PC-9 (cell line): ENCODE results near the gene ATP2B2. TPM values are rescaled to one million over a fixed set of nuclear protein-coding genes. Genes with fewer than 3 reads are reported as not detected.

Experiments
- BruUV-seq: library from RNA; stranded (reverse); fragments of 400-500 nt; replicated peaks from 2 replicates; lab custom pipeline; 2021; lab: Mats Ljungman, UMichigan
- CTCF ChIA-PET: fragments of 300-600 bp; sonication (Branson Sonifier 250); formaldehyde crosslinking; loops from one replicate; lab custom pipeline; 2022; ENCODE audit warnings: antibody characterized with exemption; lab: Charles Lee
- POLR2A ChIA-PET: fragments of 300-600 bp; sonication (Branson Sonifier 250); formaldehyde crosslinking; loops from one replicate; lab custom pipeline; 2022; ENCODE audit warnings: antibody characterized with exemption; ENCODE audit not compliant: unreplicated experiment; lab: Charles Lee
- DNase-seq, 2 experiments: peaks; one replicate each; pipeline versions ENCODE4 v3.0.0 to v3.0.0-alpha.2; 2015 to 2022; ENCODE audit warnings: mixed read lengths in 1 of 2
- H2AFZ ChIP-seq: fragments of 200-600 bp; sonication (generic); 2 replicates; pipeline ENCODE4 v1.8.1; 2017; ENCODE audit warnings: antibody characterized with exemption
- H3F3A ChIP-seq: fragments of 200-600 bp; sonication (generic); 2 replicates; pipeline ENCODE4 v1.8.1; 2017; ENCODE audit warnings: antibody characterized with exemption, mild to moderate bottlenecking, low read depth; ENCODE audit not compliant: insufficient read depth
- H3K27ac ChIP-seq: fragments of 200-600 bp; sonication (generic); 2 replicates; pipeline ENCODE4 v1.6.1; 2016; ENCODE audit warnings: mixed run types
- H3K27me3 ChIP-seq: fragments of 200-600 bp; sonication (generic); 2 replicates; pipeline ENCODE4 v1.6.1; 2016; ENCODE audit warnings: low read depth, mixed run types; ENCODE audit not compliant: insufficient read depth
- H3K36me3 ChIP-seq: fragments of 200-600 bp; sonication (generic); 2 replicates; pipeline ENCODE4 v1.6.1; 2016; ENCODE audit warnings: low read depth, mixed run types
- H3K4me1 ChIP-seq: fragments of 200-600 bp; sonication (generic); replicated peaks from 2 replicates; pipeline ENCODE4 v1.6.1; 2016; ENCODE audit warnings: mixed run types; ENCODE audit not compliant: insufficient read depth
- H3K4me2 ChIP-seq: fragments of 200-600 bp; sonication (generic); 2 replicates; pipeline ENCODE4 v1.6.1; 2017; ENCODE audit warnings: mixed run types
- H3K4me3 ChIP-seq: fragments of 200-600 bp; sonication (generic); 2 replicates; pipeline ENCODE4 v1.6.1; 2016; ENCODE audit warnings: mixed run types
- H3K79me2 ChIP-seq: fragments of 200-600 bp; sonication (generic); 2 replicates; pipeline ENCODE4 v1.6.1; 2017; ENCODE audit warnings: low read depth, mixed run types
- H3K9me2 ChIP-seq: fragments of 200-600 bp; sonication (generic); 2 replicates; pipeline ENCODE4 v1.8.1; 2017; ENCODE audit warnings: mild to moderate bottlenecking; ENCODE audit not compliant: insufficient read depth
- H3K9me3 ChIP-seq: fragments of 200-600 bp; sonication (generic); 2 replicates; pipeline ENCODE4 v1.8.1; 2016; ENCODE audit warnings: low read depth; ENCODE audit not compliant: insufficient read depth
- H4K20me1 ChIP-seq: fragments of 200-600 bp; sonication (generic); 2 replicates; pipeline ENCODE4 v1.8.1; 2017; ENCODE audit not compliant: insufficient read depth
- EZH2 ChIP-seq: fragments of 200-600 bp; sonication (generic); IDR thresholded peaks from 2 replicates; pipeline ENCODE4 v1.8.0; 2017; ENCODE audit warnings: antibody characterized with exemption, low read depth
- intact Hi-C: fragments of 100-400 bp; cut with micrococcal nuclease; formaldehyde crosslinking; loops from one replicate; pipeline ENCODE4 v1.10.0; 2022; ENCODE audit not compliant: unreplicated experiment
- total RNA-seq: library from RNA; stranded (reverse); gene quantifications from 2 replicates; pipeline ENCODE4 v1.2.3, GENCODE V29; 2021
- TF ChIP-seq, protein P1 (sequence below): fragments of 200-600 bp; sonication (generic); conservative IDR thresholded peaks from 2 replicates; pipeline ENCODE4 v1.6.1; 2017; ENCODE audit warnings: mixed run types, antibody characterized with exemption, mild to moderate bottlenecking, moderate library complexity

The ATP2B2 gene
- total RNA-seq, 1 experiment from 2014 or later = not detected

DNA sequence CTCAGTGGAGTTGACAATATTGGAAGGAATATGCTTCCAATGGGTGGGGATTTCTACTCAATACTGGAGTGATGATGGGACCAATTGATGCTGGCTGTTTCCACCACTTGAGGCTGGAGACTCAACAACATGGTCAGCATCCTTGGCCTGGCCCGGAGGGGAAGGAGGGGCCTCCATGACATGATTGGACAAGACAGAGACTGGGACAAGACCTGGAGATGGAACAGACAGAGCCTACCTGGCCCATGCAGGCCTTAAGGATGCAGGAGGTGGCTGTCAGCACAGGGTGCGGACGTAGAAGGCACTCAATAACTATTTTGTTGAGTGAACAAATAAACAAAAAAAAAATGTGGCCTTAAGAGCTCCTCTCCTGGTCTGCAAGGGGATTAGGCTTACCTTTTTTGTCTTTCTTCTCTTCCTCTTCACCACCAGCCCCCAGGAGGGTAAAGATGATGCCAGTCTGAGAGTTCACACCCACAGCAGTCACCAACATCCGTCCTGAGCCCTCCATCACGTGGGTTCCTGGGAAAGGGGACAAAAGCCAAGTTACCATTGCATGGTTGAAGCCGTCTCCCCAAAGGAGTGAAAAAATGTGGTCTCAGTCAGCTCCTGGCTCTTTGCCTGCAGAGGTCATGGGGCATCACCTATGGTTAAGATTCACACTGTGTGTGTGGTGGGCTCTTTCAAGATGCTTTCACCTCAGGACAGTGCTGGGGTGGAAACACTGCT is 117.3 kb downstream of the ATP2B2 start:
- DNase-seq = no peak
- ChIA-PET POLR2A (no interaction called here), CTCF (no interaction called here)
- Histone ChIP-seq H3K9me2 (no peaks in the 10 kb centered on the region), H3K4me3 (no peak overlapping the region), H3K4me2 (no peak overlapping the region), H3K27me3 (peaks cover 91% of the 10 kb centered on the region), H3K4me1 (no peaks in the 10 kb centered on the region), H3K79me2 (no peaks in the 10 kb centered on the region), H4K20me1 (no peaks in the 10 kb centered on the region), H2AFZ (no peak overlapping the region), H3F3A (no peaks in the 10 kb centered on the region), H3K9me3 (no peaks in the 10 kb centered on the region), H3K27ac (no peak overlapping the region), H3K36me3 (no peaks in the 10 kb centered on the region)
- no TSS peak for BruUV-seq
- no peak for TF ChIP-seq EZH2
- TF ChIP-seq, protein P1, sequence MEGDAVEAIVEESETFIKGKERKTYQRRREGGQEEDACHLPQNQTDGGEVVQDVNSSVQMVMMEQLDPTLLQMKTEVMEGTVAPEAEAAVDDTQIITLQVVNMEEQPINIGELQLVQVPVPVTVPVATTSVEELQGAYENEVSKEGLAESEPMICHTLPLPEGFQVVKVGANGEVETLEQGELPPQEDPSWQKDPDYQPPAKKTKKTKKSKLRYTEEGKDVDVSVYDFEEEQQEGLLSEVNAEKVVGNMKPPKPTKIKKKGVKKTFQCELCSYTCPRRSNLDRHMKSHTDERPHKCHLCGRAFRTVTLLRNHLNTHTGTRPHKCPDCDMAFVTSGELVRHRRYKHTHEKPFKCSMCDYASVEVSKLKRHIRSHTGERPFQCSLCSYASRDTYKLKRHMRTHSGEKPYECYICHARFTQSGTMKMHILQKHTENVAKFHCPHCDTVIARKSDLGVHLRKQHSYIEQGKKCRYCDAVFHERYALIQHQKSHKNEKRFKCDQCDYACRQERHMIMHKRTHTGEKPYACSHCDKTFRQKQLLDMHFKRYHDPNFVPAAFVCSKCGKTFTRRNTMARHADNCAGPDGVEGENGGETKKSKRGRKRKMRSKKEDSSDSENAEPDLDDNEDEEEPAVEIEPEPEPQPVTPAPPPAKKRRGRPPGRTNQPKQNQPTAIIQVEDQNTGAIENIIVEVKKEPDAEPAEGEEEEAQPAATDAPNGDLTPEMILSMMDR = no peak
- intact Hi-C loops = no loop called here

DNA sequence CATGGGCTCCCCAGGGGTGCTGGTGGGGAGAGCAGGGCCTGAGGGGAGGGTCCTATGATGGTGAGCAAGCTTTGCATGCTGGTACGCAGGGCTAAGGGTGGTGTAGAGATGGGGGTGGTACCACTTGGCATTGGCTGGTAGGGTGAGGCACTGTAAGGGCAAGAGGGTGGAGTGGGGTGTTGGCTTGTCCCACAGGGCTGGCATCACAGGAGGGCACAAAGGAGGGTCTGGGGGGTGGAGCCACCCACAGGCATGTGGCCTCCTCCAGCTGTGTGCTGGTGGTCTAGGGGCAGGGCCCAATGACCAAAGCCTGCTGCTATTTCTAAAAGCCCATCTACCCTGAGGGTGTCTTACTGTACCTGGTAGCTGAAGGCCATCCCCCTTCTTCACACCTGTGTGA is 119.3 kb downstream of the ATP2B2 start:
- no TSS peak for BruUV-seq
- intact Hi-C loops = no loop called here
- Histone ChIP-seq H3K9me2 (no peaks in the 10 kb centered on the region), H3F3A (no peaks in the 10 kb centered on the region), H3K79me2 (no peaks in the 10 kb centered on the region), H3K4me3 (no peak overlapping the region), H3K27ac (no peak overlapping the region), H3K9me3 (no peaks in the 10 kb centered on the region), H3K4me2 (no peak overlapping the region), H3K4me1 (no peaks in the 10 kb centered on the region), H3K36me3 (no peaks in the 10 kb centered on the region), H4K20me1 (no peaks in the 10 kb centered on the region), H2AFZ (no peak overlapping the region), H3K27me3 (peaks cover 88% of the 10 kb centered on the region)
- ChIA-PET CTCF (no interaction called here), POLR2A (no interaction called here)
- no peak for DNase-seq
- no peak for TF ChIP-seq EZH2
- TF ChIP-seq, protein P1 = no peak

DNA sequence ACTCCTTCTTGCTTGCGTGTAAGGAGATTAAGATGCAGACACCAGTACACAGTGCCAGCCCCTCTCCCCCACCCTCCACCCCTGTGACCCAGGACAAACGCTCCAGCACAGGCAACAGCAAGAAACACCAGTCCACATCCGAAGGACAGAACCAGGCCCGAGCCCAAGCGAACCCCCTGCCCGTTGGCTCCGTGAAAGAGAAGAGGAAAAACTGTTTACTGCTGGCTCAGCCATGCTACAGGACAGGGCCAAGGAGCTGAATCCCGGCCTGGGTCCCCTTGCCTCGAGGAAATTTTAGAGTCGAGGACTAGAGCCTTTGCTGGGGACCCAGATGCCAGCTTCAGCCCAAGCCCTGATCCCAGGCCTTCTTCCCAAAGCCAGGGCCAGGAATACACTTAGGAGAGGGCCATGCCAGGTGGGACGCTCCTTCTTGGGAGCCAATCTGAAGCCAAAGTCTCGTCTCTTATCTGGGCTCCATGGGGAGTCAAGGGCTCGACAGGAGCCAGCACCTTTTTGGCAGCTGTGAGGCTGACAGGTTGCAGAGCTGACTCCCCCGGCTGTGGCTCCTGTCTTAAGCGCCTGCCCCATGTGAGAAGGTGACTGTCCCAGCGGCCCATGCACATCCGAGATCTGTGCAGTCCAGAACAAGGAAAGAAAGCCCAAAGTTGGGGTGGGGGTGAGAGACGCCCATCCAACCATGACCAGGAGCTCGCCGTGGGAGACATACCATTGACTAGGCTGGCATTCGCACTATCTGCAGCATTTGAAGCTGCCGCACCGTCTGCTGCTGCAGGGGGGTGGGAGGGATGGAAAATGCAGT is 120.6 kb downstream of the ATP2B2 start:
- H3K36me3 ChIP-seq = no peaks in the 10 kb centered on the region
- H3K27ac ChIP-seq = no peak overlapping the region
- no TSS peak for BruUV-seq
- H3K4me1 ChIP-seq = no peaks in the 10 kb centered on the region
- H3K4me3 ChIP-seq = no peak overlapping the region
- no peaks in the 10 kb centered on the region for H3F3A ChIP-seq
- no peak for DNase-seq
- H3K27me3 ChIP-seq = peaks cover 89% of the 10 kb centered on the region
- H2AFZ ChIP-seq = no peak overlapping the region
- H3K79me2 ChIP-seq = no peaks in the 10 kb centered on the region
- ChIA-PET POLR2A (no interaction called here), CTCF (no interaction called here)
- intact Hi-C loops = no loop called here
- no peak overlapping the region for H3K4me2 ChIP-seq
- H3K9me3 ChIP-seq = no peaks in the 10 kb centered on the region
- no peaks in the 10 kb centered on the region for H3K9me2 ChIP-seq
- TF ChIP-seq, protein P1 = no peak
- TF ChIP-seq EZH2 = no peak
- H4K20me1 ChIP-seq = no peaks in the 10 kb centered on the region
